Tibial nerve (tissue), 4 donors: Measurements from ENCODE around the gene MME. TPM values are rescaled to one million over a fixed set of nuclear protein-coding genes. Genes with fewer than 3 reads are reported as not detected.
"Not testable (repeated sequence)": the region's sequence is repeated elsewhere in the genome, so short reads cannot be mapped to it uniquely, and the experiment has no call there.

Source experiments
- DNase-seq, 2 donors: peaks; one replicate each; pipeline ENCODE4 v3.0.0-alpha.2; 2019; ENCODE audit warnings: low spot score in 2 of 2
- H3K27ac ChIP-seq, 4 donors: fragments of 200-600 bp; sonication (generic) in 3 of 4; one replicate each; pipeline ENCODE4 v1.5.1; 2017 to 2019; ENCODE audit warnings: mild to moderate bottlenecking in 1 of 4
- H3K27me3 ChIP-seq, 2 donors: fragments of 200-600 bp; sonication (generic) in 1 of 2; one replicate each; pipeline versions ENCODE4 v1.5.1 to v1.6.0; 2017 to 2019
- H3K36me3 ChIP-seq, 3 donors: fragments of 200-600 bp; sonication (generic); one replicate each; pipeline ENCODE4 v1.5.1; 2018 to 2019
- H3K4me1 ChIP-seq, 4 donors: fragments of 200-600 bp; sonication (generic) in 3 of 4; one replicate each; pipeline ENCODE4 v1.5.1; 2017 to 2019
- H3K4me3 ChIP-seq, 4 donors: fragments of 200-600 bp; sonication (generic) in 3 of 4; one replicate each; pipeline ENCODE4 v1.5.1; 2017 to 2019; ENCODE audit warnings: mild to moderate bottlenecking in 1 of 4, moderate library complexity in 1 of 4
- H3K9me3 ChIP-seq, 4 donors: fragments of 200-600 bp; sonication (generic) in 3 of 4; one replicate each; pipeline ENCODE4 v1.5.1; 2017 to 2019
- EP300 ChIP-seq, 2 donors: sonication (generic); formaldehyde crosslinking; IDR thresholded peaks; one replicate each; pipeline ENCODE4 v1.6.1; 2017; ENCODE audit warnings: antibody characterized with exemption in 2 of 2, mild to moderate bottlenecking in 1 of 2
- POLR2A ChIP-seq, 2 donors: fragments of 450-650 bp; IDR thresholded peaks; one replicate each; pipeline ENCODE4 v1.6.1; 2017; ENCODE audit warnings: antibody characterized with exemption in 2 of 2, mild to moderate bottlenecking in 2 of 2, moderate library complexity in 2 of 2
- WGBS, 2 donors: methylation state at CpG; one replicate each; pipeline ENCODE4 v1.1.5; 2018; 5-methylcytosine and 5-hydroxymethylcytosine counted together
- total RNA-seq, 4 donors: library from RNA; depleted of rRNA; stranded (reverse); fragments of >200 nt; gene quantifications; one replicate each; pipeline ENCODE4 v1.1.0, GENCODE V29; 2016
- TF ChIP-seq, protein P1 (sequence below), 5 experiments: fragments of 200-600 bp in 3 of 5; fragments of 450-650 bp in 2 of 5; sonication (generic) in 3 of 5; IDR thresholded peaks; one replicate each; pipeline ENCODE4 v1.5.1; 2016 to 2019; ENCODE audit warnings: antibody characterized with exemption in 5 of 5, mild to moderate bottlenecking in 3 of 5, moderate library complexity in 2 of 5

The MME gene
- total RNA-seq, 4 donors from 2014 or later = 47.7 to 127 (median 112) TPM

DNA sequence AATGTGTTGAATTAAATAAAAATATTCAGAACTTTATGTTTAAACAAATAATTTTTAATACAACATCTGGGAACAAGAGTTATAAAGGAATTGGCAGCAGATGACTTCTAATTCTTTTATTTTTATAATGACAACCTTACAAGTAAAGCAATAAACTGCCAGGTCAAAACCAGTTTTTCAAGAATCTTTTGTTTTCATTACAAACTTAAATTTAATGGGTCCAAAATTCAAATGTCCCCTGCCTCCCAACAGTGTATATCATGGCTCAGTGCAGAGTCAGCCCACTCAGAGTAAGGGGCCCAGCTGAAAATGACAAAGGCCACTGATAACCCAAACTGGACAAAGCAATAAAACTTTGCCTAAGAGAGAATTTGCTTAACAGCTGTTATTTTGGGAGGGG is 131.8 kb downstream of the MME start:
- H3K4me1 ChIP-seq = no peaks in the 10 kb centered on the region
- H3K9me3 ChIP-seq = no peaks in the 10 kb centered on the region
- H3K36me3 ChIP-seq = no peaks in the 10 kb centered on the region
- H3K27ac ChIP-seq = no peak overlapping the region
- no peak for TF ChIP-seq POLR2A (IDR thresholded peaks at IDR 0.05)
- TF ChIP-seq, protein P1, sequence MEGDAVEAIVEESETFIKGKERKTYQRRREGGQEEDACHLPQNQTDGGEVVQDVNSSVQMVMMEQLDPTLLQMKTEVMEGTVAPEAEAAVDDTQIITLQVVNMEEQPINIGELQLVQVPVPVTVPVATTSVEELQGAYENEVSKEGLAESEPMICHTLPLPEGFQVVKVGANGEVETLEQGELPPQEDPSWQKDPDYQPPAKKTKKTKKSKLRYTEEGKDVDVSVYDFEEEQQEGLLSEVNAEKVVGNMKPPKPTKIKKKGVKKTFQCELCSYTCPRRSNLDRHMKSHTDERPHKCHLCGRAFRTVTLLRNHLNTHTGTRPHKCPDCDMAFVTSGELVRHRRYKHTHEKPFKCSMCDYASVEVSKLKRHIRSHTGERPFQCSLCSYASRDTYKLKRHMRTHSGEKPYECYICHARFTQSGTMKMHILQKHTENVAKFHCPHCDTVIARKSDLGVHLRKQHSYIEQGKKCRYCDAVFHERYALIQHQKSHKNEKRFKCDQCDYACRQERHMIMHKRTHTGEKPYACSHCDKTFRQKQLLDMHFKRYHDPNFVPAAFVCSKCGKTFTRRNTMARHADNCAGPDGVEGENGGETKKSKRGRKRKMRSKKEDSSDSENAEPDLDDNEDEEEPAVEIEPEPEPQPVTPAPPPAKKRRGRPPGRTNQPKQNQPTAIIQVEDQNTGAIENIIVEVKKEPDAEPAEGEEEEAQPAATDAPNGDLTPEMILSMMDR (IDR thresholded peaks at IDR 0.05) = no peak
- no peak for TF ChIP-seq EP300 (IDR thresholded peaks at IDR 0.05)
- no peak overlapping the region for H3K4me3 ChIP-seq
- H3K27me3 ChIP-seq = no peaks in the 10 kb centered on the region
- DNase-seq = no peak

DNA sequence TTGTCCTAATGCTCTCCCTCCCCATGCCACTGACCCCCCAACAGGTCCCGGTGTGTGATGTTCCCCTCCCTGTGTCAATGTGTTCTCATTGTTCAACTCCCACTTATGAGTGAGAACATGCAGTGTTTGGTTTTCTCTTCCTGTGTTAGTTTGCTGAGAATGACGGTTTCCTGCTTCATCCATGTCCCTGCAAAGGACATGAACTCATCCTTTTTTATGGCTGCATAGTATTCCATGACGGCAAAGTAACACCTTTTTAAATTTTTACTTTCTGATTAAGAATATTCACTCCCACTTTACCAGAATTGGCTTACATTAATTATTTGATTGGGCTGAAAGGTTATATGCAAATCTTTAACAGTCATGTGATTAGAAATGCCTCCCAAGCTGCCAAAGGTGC is 135.9 kb downstream of the MME start:
- 89 to 94% methylated on average over 3 of the region's 3 CpGs for WGBS, 2 donors
- DNase-seq, H3K36me3 ChIP-seq, H3K4me3 ChIP-seq, H3K4me1 ChIP-seq, H3K9me3 ChIP-seq, H3K27me3 ChIP-seq, H3K27ac ChIP-seq: not testable (repeated sequence)

DNA sequence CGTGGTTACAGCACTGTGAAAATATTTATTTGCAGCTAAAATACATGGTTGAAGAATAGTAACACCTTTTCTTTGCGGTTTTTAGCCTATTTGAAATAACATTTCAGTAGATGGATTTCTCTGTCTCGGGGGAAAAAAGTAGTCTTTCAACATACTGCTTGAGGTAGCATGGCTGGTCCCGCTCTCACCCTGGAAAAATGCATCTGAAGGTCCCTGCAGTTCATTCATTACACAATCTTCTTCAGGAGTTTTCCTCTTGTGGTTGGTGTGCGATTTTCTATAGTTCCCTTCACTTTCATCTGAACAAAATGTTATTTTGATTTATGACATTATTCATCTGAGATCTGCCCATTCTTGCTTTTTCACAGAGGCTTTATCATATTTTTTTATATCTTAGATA is 137.5 kb downstream of the MME start:
- no peak for DNase-seq
- H3K27me3 ChIP-seq = no peaks in the 10 kb centered on the region
- no peaks in the 10 kb centered on the region for H3K36me3 ChIP-seq
- H3K4me1 ChIP-seq = no peaks in the 10 kb centered on the region
- H3K9me3 ChIP-seq = peaks cover 0 to 11% (median 0%) of the 10 kb centered on the region in 4 donors
- no peak overlapping the region for H3K4me3 ChIP-seq
- no peak for TF ChIP-seq EP300 (IDR thresholded peaks at IDR 0.05)
- TF ChIP-seq, protein P1 (IDR thresholded peaks at IDR 0.05) = no peak
- no peak for TF ChIP-seq POLR2A (IDR thresholded peaks at IDR 0.05)
- WGBS, 2 donors = 72 to 75% methylated on average over 5 of the region's 5 CpGs
- no peak overlapping the region for H3K27ac ChIP-seq

DNA sequence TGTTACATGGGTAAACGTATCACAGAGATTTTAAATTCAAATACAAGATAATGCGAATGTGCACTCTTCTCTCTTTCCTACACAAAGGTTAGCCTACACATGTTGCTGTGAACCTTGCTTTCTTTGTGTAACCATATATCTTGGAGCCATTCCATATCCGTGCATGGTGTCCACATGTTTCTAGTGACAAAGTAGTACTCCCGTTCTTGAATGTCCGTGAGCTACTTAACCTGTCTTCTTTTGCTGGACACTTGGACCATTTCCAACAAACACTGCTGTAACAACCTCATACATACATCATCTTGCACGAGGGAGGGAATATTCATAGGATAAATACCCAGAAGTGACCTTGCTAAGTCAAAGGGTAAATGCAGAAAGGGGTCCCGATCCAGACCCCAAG is 138.3 kb downstream of the MME start:
- Histone ChIP-seq H3K4me3 (no peak overlapping the region), H3K4me1 (no peaks in the 10 kb centered on the region), H3K36me3 (no peaks in the 10 kb centered on the region), H3K9me3 (peaks cover 0 to 12% (median 0%) of the 10 kb centered on the region in 4 donors), H3K27ac (no peak overlapping the region), H3K27me3 (no peaks in the 10 kb centered on the region)
- TF ChIP-seq POLR2A (IDR thresholded peaks at IDR 0.05) = no peak
- TF ChIP-seq, protein P1 (IDR thresholded peaks at IDR 0.05) = no peak
- no peak for TF ChIP-seq EP300 (IDR thresholded peaks at IDR 0.05)
- DNase-seq = no peak
- WGBS, 2 donors = 63 to 64% methylated on average over 7 of the region's 7 CpGs

DNA sequence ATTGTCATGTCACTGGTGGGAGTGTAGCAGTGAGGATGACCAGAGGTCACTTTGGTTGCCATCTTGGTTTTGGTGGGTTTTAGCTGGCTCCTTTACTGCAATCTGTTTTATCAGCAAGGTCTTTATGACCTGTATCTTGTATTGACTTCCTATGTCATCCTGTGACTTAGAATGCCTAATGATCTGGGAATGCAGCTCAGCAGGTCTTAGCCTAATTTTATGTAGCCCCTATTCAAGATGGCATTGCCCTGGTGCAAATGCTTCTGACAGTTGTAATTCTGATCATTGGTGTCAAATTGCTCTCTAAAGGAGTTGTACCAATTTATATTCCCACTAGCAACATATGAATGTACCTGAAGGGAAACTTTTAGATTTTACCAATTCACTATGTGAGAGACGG is 139.0 kb downstream of the MME start:
- Histone ChIP-seq H3K4me1 (no peaks in the 10 kb centered on the region), H3K9me3 (peaks cover 0 to 19% (median 0%) of the 10 kb centered on the region in 4 donors), H3K4me3 (no peak overlapping the region), H3K27me3 (no peaks in the 10 kb centered on the region), H3K27ac (no peak overlapping the region), H3K36me3 (no peaks in the 10 kb centered on the region)
- no peak for DNase-seq
- no peak for TF ChIP-seq POLR2A (IDR thresholded peaks at IDR 0.05)
- no peak for TF ChIP-seq EP300 (IDR thresholded peaks at IDR 0.05)
- TF ChIP-seq, protein P1 (IDR thresholded peaks at IDR 0.05) = no peak
- 98 to 100% methylated on average over 1 of the region's 1 CpG for WGBS, 2 donors

DNA sequence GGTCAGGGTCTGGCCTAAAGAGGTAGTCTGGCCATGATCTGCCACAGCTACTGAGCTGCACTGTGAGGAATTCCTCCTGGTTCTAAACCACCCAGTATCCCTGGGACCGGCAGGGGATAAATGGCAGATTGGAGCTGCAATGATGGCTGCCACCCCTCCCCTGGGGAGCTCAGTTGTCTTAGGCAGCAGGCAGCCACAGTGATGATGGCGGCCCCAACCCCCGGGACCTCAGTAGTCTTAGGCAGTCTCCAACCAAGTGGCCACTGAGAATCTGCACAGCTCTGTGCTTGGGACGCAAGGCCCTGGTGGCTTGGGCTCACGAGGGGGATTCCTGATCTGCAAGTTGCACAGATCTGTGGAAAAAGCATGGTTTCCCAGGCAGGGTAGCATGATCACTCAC is 145.3 kb downstream of the MME start:
- TF ChIP-seq POLR2A (IDR thresholded peaks at IDR 0.05) (no peak), EP300 (IDR thresholded peaks at IDR 0.05) (no peak)
- TF ChIP-seq, protein P1 (IDR thresholded peaks at IDR 0.05) = no peak
- no peak overlapping the region for H3K27ac ChIP-seq
- H3K27me3 ChIP-seq = no peaks in the 10 kb centered on the region
- no peaks in the 10 kb centered on the region for H3K36me3 ChIP-seq
- H3K9me3 ChIP-seq = peaks cover 0 to 20% (median 0%) of the 10 kb centered on the region in 4 donors
- H3K4me3 ChIP-seq = no peak overlapping the region
- no peaks in the 10 kb centered on the region for H3K4me1 ChIP-seq
- no peak for DNase-seq
- 91 to 97% methylated on average over 4 to 5 of the region's 5 CpGs for WGBS, 2 donors
